ENCODE measurements around the gene DVL1.

The DVL1 gene

GRCh38 chr1:1337793-1338147, 11.4 kb downstream of the DVL1 start:
- peak; percentile 67 to 91 for DNase-seq (ENCODE audit: low read depth in 1 of 2, low spot score in 1 of 2)
- in situ Hi-C loops (cut with HindIII; ENCODE audit: low pct_unique_long_range_greater_than_20kb, low sequenced_read_pairs): no loop called here
- TF ChIP-seq JUND (IDR thresholded peaks at IDR 0.05; ENCODE audit: low read depth): no peak

DNA sequence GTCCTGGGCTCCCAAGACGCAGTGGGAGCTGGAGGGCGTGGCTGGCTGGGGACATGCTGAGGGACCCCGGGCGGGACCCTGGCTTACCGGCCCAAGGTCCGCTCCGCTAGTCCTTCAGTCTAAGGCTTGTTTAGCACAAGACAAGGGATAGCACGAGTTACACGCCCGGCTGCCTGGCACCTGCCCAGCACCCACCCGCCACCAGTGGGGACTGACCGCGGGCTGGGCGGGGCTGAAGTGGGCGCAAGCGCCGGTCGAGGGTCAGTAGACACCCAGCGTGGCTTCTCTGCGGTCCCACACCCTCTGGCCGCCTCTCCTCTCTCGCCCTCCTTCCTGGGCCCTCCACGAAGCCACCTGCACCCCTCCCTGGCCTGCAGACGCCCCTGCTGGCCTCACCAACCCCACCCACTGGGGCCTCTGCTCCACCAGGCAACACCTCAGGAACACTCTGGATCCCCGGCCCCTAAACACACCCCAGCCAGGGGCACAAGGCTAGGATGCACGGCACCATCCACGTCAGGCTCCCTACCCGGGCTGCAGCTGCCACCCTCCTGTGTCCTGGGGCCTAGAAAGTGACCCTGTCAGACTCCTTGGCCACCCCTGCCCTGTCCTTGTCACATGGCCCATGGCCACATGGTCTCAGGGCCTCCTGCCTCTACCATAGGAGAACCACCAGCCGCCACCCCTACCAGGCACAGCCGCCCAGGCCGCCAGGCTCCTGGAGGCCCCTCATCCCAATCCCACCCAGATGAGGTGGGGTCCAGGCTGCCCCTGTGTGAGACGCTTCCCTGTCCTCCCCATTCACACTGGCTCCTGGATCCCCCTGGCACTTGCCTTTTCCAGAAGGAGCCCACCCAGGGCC, 12.1 kb downstream of the DVL1 start:
- no peak for DNase-seq (ENCODE audit: low read depth in 1 of 2, low spot score in 1 of 2)
- TF ChIP-seq JUND (IDR thresholded peaks at IDR 0.05; ENCODE audit: low read depth): no peak
- in situ Hi-C loops (cut with HindIII; ENCODE audit: low pct_unique_long_range_greater_than_20kb, low sequenced_read_pairs): no loop called here

DNA sequence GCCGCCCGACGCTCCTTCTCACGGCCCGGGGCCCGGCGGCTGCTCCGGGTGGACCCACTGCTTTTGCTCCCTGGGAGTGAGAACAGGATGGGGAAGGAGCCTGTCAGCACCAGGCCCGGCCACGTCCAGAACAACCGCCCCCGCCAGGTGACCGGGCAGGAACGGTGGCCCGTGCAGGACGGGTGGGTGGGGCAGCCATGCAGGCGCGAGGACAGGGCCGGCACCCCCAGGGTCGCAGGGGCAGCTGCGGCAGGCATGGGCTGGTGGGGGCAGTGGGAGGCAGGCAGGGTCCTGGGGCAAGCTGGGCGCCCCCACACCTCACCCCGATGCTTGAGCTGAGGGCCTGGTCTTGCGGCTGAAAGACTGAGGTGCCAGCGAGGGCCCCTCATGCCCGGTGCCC, 12.8 kb downstream of the DVL1 start:
- TF ChIP-seq JUND (IDR thresholded peaks at IDR 0.05; ENCODE audit: low read depth): no peak

DNA sequence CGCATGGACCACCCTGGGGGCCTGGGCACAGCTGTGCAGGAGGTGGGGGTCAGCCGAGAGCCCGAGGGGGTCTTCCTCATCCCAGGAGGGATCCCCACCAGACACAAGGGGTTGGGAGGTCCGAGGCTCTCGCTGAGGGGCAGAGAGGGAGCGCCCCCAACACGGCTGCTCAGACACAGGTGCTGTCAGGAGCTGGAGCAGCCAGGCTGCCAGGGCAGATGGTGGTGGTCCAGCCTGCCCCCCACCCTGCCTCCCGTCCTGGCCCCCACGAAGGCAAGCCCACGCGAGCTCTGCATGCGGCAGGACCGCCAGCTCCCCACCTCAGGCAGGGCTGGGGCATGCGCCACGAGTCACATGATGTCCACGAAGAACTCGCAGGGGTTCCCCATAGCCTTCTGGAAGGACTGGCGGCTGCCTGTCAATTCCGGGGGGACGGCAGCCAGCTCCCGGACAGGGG, 13.4 kb downstream of the DVL1 start:
- DNase-seq (ENCODE audit: low read depth in 1 of 2, low spot score in 1 of 2): no peak
- no peak for TF ChIP-seq JUND (IDR thresholded peaks at IDR 0.05; ENCODE audit: low read depth)
- in situ Hi-C loops (cut with HindIII; ENCODE audit: low pct_unique_long_range_greater_than_20kb, low sequenced_read_pairs): no loop called here

More for the DNA sequence above, 12.8 kb downstream of the DVL1 start:
- DNase-seq (ENCODE audit: low read depth in 1 of 2, low spot score in 1 of 2): no peak
- in situ Hi-C loops (cut with HindIII; ENCODE audit: low pct_unique_long_range_greater_than_20kb, low sequenced_read_pairs): no loop called here

DNA sequence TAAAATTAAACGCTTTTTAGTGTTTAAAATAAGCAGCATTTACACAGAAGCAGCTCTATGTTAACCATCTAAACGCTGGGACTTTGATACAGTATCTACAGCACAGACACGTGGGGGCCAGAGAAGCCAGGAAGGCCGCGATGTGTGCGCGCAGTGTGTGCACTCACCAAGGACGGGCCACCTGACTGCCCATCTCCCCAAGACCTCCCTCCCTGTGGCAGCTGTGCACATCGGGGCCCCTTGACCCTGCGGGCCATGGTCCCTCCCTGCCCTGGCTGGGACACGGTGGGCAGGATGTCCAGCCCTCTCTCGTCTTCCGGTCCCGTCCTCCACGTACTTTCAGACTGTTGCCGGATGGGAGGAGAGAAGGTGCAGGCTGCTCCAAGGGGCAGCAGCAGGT, 13.9 kb downstream of the DVL1 start:
- DNase-seq (ENCODE audit: low read depth in 1 of 2, low spot score in 1 of 2): no peak
- in situ Hi-C loops (cut with HindIII; ENCODE audit: low pct_unique_long_range_greater_than_20kb, low sequenced_read_pairs): no loop called here
- TF ChIP-seq JUND (IDR thresholded peaks at IDR 0.05; ENCODE audit: low read depth): no peak

- no peak for DNase-seq (ENCODE audit: low read depth in 1 of 2, low spot score in 1 of 2)
- in situ Hi-C loops (cut with HindIII; ENCODE audit: low pct_unique_long_range_greater_than_20kb, low sequenced_read_pairs): no loop called here
- no peak for TF ChIP-seq JUND (IDR thresholded peaks at IDR 0.05; ENCODE audit: low read depth)
These were observed 14.4 kb downstream of the DVL1 start for GRCh38 chr1:1334835-1335234.

- TF ChIP-seq JUND (IDR thresholded peaks at IDR 0.05; ENCODE audit: low read depth): no peak
- in situ Hi-C loops (cut with HindIII; ENCODE audit: low pct_unique_long_range_greater_than_20kb, low sequenced_read_pairs): no loop called here
- DNase-seq (ENCODE audit: low read depth in 1 of 2, low spot score in 1 of 2): no peak
These were observed 15.5 kb downstream of the DVL1 start for GRCh38 chr1:1333551-1334241.

GRCh38 chr1:1332774-1333480, 16.3 kb downstream of the DVL1 start:
- no peak for TF ChIP-seq JUND (IDR thresholded peaks at IDR 0.05; ENCODE audit: low read depth)
- no peak for DNase-seq (ENCODE audit: low read depth in 1 of 2, low spot score in 1 of 2)
- in situ Hi-C loops (cut with HindIII; ENCODE audit: low pct_unique_long_range_greater_than_20kb, low sequenced_read_pairs): no loop called here

- in situ Hi-C loops (cut with HindIII; ENCODE audit: low pct_unique_long_range_greater_than_20kb, low sequenced_read_pairs): no loop called here
- no peak for DNase-seq (ENCODE audit: low read depth in 1 of 2, low spot score in 1 of 2)
- no peak for TF ChIP-seq JUND (IDR thresholded peaks at IDR 0.05; ENCODE audit: low read depth)
These were observed 17.0 kb downstream of the DVL1 start for GRCh38 chr1:1332031-1332755.

- no peak for DNase-seq (ENCODE audit: low read depth in 1 of 2, low spot score in 1 of 2)
- TF ChIP-seq JUND (IDR thresholded peaks at IDR 0.05; ENCODE audit: low read depth): no peak
These were observed 17.9 kb downstream of the DVL1 start, which contains the start of gene TAS1R3 for GRCh38 chr1:1331068-1331965. Gene TAS1R3, plus strand, starts transcription at chr1:1331280. Its CDS starts 66 bp downstream, at chr1:1331346.

DNA sequence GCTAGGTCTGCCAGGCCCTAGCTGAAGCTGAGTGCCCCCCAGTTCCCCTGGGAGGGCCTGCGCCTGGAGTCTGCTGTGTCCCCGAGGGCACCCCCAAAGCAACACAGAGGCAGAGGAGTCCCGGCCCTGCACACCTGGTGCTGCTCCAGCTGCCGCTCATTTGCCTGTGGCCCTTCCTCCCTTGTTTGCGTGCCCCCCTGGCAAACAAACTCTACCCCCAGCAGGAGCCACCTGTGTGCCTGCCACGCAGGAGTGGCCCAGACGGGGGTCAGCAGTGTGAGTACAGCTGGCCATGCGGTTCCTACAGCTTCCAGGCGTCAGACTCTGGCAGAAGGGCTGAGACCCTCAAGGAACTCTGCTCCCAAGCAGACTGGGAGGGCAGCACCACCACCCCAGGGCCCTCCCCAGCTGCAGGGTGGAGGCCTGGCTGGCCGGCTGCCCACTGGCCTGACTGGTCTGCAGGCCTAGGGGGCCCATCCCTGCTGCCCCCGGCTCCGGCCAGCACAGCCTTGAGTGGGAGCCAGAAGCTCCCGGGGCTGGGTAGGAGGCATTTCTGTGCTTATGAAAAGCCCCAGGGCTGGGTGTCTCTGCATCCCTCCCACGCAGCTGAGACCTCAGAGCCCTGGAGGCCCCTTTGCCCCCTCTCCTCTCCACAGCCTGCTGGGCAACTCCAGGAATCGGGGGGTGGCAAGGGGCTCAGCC, 18.7 kb downstream of the DVL1 start:
- DNase-seq (ENCODE audit: low read depth in 1 of 2, low spot score in 1 of 2): no peak
- in situ Hi-C loops (cut with HindIII; ENCODE audit: low pct_unique_long_range_greater_than_20kb, low sequenced_read_pairs): no loop called here
- no peak for TF ChIP-seq JUND (IDR thresholded peaks at IDR 0.05; ENCODE audit: low read depth)

More at GRCh38 chr1:1331068-1331965, 17.9 kb downstream of the DVL1 start, which contains the start of gene TAS1R3:
- in situ Hi-C loops (cut with HindIII; ENCODE audit: low pct_unique_long_range_greater_than_20kb, low sequenced_read_pairs): no loop called here
